ENCODE measurements around the gene BACE1-AS.
"Not testable (repeated sequence)": the region's sequence is repeated elsewhere in the genome, so short reads cannot be mapped to it uniquely, and the experiment has no call there.

The BACE1-AS gene

GRCh38 chr11:117319214-117319840 is 28.2 kb downstream of the BACE1-AS start:
- DNase-seq (ENCODE audit: low read depth in 2 of 3, low spot score in 2 of 3) = no peak

DNA sequence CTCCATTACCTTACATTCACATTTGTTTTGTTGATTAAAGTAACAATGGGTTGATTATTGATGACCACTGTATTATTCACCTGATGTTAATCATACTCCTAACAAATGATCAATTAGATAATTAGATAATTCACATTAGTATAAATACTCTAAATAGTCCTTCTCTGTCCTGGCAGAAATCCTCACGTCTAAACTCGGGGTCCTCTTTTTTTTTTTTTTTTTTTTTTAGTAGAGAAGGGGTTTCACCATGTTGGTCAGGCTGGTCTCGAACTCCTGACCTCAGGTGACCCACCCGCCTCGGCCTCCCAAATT is 36.1 kb downstream of the BACE1-AS start:
- DNase-seq (ENCODE audit: low read depth in 2 of 3, low spot score in 2 of 3) = not testable (repeated sequence)

- peak; percentile 73 to 87 (median 83) for DNase-seq (ENCODE audit: low read depth in 2 of 3, low spot score in 2 of 3)
Observed at GRCh38 chr11:117327567-117328374, 36.6 kb downstream of the BACE1-AS start, which contains the start of gene CEP164. CEP164 (plus strand) TSS chr11:117327854; CDS start chr11:117338587, 10,733 bp downstream.

DNA sequence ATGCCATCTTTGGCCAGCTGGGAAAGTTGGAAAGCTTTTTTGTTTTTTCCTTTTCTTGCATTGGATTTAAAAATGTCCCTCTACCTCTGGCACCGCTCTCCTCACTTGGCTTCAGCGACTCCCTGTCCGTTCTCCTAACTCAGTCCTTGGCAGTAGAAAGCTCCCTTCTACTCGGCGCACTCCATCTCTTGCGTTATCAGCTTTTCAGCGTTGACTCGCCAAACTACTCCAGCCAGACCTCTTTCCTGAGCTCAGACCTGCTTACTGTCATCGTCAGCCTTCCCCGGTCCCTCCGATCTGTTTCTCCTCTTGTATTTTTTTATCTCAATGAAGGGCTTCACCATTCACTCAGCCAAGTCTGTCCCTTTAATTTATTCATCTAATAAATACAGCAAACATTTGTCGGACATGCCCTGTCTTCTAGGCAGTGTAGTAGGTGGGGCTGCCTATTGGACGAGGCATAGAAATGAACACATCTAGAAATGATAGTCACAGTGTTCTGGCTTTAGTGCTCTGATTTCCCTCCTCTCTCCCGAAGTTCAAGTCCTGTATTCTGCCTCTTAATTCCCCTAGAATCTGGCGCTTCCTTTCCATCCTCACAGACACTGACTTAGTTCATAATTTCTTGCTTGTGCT is 37.3 kb downstream of the BACE1-AS start:
- DNase-seq (ENCODE audit: low read depth in 2 of 3, low spot score in 2 of 3) = no peak

GRCh38 chr11:117332843-117333242 is 41.7 kb downstream of the BACE1-AS start:
- DNase-seq (ENCODE audit: low read depth in 2 of 3, low spot score in 2 of 3) = no peak

GRCh38 chr11:117333917-117334316 is 42.8 kb downstream of the BACE1-AS start:
- no peak for DNase-seq (ENCODE audit: low read depth in 2 of 3, low spot score in 2 of 3)

DNA sequence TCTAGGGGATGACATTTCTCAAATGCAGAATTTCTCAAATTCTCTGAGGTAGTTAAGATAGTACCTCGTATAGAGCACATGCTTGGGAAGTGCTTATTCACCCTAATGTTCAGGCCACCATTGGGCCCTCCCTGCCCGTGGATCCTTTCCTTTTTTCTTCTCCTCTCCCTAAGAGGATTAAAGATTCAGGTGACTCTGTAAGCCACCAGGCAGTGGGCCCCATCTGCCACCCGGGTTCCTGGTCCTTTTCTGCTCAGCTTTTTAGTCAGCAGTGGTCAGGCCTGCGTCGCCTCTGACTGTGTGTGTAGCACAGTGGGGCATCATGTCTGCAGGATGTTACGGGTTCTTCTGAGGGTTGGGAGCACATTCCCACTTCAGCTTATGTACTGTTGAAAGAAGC is 43.8 kb downstream of the BACE1-AS start:
- no peak for DNase-seq (ENCODE audit: low read depth in 2 of 3, low spot score in 2 of 3)

GRCh38 chr11:117335399-117335798 is 44.3 kb downstream of the BACE1-AS start:
- no peak for DNase-seq (ENCODE audit: low read depth in 2 of 3, low spot score in 2 of 3)

GRCh38 chr11:117337076-117337475 is 45.9 kb downstream of the BACE1-AS start:
- DNase-seq (ENCODE audit: low read depth in 2 of 3, low spot score in 2 of 3) = no peak
